Measurements from ENCODE around the gene CFAP90.

The CFAP90 gene

DNA sequence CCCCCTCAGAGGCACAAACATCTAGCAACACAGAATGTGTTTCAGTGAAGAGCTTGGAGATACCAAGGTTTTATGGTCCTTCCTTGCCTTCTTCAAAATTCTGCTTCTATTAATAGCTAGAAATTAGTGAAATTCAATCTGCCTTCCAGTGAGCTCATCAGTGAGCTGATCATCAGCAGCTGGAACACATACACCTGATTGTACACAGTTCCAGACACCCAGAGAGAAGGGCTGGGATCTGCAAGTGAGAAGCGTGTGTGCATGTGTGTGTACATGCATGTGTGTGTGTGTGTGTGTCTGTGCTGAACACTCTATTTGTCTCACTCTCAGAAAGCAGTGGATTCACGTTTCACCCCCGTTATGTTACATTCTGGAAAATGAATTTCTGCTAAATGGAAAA lies 28.5 kb downstream of the CFAP90 start:
- no peak for DNase-seq (ENCODE audit: low spot score)

DNA sequence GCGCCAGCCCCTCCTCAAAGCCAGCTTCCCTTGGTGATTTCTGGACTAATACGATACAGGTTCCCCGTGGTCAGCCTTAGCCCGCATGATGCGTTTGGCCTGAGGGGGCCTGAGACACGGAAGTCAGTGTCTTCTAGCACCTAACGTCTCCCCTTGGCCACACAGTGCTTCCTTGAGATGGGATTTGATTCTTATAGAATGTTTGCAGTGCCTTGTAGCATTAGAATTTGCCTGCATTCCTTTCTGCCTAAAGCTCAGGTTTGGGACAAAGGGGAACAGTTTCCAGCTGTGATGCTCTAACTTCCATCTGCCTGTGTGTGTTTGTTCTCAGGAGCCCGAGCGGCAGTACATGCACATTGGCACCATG lies 34.4 kb downstream of the CFAP90 start:
- no peak for DNase-seq (ENCODE audit: low spot score)

DNA sequence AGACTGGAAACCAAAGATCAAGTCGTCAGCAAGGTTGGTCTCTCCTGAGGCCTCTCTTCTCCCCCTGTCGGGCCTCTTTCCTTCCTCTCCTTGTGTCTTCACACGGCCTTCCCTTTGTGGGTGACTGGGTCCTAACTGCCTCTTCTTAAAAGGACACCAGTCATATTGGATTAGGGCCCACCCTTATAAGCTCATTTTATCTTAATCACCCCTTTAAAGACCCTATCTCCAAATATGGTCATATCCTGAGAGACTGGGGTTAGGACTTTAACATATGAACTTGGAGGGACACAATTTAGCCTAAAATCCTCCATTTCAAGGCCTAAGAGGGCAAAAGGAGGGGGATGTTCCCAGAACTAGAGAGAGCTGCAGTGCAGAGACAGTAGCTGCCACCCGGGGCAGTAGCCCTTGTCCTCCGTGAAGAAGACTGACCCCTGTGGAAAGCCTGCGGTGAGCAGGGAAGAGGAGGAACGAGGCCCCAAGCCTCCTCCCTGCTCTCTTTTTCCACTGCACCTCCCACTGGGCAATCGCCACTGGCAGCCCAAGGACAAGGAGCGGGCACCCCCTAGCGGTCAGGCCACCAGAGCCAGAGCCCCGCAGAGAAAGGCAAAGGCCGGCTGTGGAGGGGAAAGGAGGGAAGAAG lies 34.9 kb downstream of the CFAP90 start:
- DNase-seq (ENCODE audit: low spot score): peak; percentile 66

DNA sequence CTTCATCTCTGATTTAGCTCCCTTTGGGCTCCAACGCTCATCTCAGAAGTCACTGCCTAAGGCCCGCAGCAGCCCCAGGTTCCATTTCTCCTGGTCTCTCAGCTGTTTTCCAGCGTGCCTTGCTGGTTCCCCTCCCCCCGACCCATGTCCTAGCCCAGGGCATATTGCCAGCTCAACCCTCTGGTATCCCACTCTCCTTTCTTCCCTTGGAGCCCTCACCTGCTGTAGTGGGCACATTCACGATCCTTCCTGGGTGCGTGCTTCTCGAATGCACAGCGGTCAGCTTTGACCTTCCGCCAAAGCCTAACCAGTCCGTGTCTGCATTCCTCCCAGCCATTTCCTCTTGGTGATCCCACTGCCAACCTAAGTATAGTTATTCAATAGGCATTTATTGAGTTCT lies 36.1 kb downstream of the CFAP90 start:
- no peak for DNase-seq (ENCODE audit: low spot score)

DNA sequence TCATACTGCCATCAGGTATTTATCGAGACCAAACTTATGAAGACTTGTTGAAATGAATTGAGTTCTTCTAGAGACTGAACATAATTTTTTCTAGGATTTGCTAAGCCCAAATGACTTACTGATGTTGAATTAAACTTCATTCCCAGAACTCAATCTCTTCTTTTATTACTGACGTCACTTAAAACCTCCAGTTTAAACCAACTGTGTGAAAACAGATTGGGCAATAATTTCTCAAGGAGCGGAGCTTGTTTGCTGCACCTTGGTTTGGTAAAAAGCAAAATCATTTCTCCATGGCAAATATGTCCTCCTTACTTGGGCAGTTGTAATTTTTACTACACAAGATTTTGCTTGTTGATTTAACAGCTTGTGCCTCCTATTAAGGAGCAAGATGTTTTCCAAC lies 37.4 kb downstream of the CFAP90 start:
- no peak for DNase-seq (ENCODE audit: low spot score)

DNA sequence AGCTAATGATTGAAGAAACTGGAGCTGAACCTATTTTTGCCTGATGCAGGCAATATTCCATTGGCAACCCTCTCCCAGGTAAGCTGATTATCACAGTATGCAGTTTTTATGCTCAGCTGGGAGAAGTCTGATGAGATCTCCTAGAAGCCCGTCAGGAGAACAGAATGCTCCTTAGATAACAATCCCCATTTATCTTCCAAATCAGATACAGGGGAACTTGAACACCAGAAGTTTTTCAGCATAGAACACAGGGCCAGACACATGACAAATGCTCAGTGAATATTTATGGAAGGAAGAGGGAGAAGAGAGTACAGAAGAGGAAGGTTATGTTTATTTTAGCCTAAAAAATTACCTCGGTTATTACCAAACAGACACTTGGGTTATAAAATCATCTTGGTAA lies 37.9 kb downstream of the CFAP90 start:
- no peak for DNase-seq (ENCODE audit: low spot score)

DNA sequence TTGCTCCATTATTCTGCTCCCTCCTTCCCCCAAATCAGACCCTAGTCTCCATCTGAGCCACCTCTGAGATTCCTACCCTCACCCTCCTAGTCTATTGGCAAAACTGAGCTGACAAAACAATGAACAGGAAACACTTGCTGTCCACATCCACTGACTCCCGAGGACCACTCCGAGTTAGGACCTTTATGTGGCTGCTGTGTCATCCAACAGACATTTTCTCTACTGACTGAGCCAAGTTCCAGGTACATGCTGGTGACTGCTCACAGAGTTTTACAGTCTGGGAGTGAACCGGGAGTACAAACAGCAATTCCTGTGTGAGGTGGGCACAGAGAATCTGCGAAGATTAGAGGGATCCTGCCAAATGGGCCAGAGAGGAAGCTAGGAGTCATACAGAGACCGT lies 39.2 kb downstream of the CFAP90 start:
- no peak for DNase-seq (ENCODE audit: low spot score)

DNA sequence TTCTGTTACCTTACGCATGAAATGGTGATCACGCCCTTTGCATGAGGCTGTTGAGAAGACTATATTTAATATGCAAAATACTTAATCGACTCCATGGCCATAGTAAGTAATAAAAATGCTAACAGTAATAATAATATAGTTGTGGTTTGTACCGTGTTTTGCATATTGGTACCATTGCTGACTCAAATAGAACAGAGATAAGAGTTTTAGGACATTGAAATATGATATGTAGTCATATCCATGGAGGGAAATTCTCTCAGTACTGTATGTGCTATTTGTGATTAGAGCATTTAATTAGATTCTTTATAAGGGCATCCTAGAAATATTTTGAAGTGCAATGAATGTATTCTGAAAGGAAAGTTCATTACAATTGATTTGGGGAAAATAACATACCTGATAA lies 41.9 kb downstream of the CFAP90 start:
- DNase-seq (ENCODE audit: low spot score): no peak

DNA sequence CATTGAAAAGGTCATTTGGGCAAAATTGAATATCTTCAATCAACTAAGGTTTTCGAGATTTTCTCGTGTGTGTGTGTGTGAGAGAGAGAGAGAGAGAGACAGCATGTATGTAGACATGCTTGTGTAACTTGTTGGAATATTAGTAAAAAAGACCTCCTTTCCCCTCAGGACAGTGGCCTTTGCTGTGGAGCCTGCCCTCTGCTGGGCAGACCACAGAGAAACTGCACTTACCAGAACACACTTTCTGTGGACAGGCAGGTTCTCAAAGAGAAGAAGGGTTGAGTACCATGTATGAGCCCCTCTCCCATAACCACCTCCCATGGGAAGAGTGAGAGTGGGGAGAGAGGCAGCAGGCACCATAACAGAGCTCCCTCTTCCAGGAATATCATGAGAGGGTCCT lies 45.6 kb downstream of the CFAP90 start:
- peak; percentile 4 for DNase-seq (ENCODE audit: low spot score)

DNA sequence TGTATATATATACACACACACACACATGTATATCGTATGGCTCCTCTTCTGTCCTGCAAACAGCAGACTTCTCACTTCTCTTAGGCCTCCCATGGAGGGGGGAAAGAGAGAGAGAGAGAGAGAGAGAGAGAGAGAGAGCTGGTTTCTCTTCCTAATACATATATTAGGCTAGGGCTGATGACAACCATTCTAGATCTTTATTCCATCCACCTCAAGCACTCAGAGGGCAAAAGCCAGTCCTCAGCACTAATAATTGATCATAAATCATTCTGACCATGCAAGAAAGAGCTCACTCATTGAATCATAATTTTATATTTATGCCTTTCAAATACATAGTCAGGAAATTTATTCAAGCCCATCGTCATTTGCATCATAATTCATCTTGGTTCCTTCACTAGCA lies 47.0 kb downstream of the CFAP90 start:
- DNase-seq (ENCODE audit: low spot score): no peak

DNA sequence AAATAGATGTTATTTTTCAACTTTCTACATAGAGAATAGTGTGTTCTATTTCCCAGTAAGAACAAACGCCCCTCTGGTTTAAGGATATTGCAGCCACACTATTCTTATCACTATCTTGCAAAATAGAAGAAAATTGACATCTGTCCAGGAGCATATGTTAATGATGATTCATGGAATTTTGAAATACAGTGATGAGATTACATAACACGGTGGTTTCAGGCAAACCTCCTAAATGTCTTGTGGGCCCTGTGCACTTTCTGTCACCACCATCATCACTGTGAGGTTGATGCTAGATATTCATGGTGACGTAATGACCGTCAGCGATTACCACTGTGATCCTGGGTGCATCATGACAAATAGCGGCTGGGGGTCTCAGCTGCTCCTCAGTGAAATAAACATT lies 48.1 kb downstream of the CFAP90 start:
- no peak for DNase-seq (ENCODE audit: low spot score)

DNA sequence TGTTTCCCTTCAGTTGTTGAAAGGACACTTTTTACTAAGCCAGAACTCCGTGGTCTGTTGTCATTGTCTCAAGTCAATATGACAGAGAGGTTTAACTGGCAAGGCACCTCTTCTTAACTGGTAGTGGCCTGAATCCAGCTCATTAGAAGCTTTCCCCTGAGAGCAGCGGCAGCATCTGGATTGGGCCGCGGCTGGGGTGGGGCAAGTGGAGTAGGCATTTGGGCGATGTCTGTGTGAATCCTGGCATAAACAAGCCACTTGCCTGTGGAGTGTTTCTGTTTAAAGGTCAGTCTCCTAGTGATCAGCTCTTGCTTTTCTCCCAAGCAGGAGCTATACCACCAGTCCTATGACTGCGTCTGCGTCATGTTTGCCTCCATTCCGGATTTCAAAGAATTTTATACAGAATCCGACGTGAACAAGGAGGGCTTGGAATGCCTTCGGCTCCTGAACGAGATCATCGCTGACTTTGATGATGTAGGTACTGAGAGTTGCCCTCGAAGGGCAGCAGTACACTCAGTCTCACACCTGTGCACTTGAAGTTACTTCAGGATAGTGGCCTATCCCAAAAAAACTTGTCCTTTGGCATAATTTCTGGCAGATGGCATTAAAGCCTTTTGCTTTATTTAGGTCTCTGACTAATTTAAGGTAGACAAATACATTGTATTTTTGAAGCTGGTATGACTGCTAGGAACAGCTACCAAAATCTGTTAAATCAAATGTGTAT lies 48.9 kb downstream of the CFAP90 start:
- DNase-seq (ENCODE audit: low spot score): no peak

DNA sequence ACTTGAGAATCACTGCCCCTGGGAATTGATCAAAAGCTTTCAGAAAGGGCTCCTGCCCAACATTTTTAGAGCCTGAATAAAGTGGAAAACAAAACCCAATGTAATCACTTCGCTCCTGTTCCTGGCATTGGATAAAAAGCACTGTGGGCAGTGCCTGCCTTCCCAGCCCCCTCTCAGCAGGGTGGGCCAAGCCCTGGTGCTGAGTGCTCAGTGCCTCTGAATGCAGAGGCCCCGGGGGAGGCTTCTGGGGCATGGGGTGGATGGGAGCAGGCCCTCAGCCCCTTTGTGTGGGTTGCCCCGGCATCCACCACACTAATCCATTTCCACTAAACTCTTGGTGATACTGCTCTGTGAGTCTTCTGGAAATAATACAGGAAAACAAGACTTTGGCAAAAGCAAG lies 55.6 kb downstream of the CFAP90 start:
- DNase-seq (ENCODE audit: low spot score): no peak

DNA sequence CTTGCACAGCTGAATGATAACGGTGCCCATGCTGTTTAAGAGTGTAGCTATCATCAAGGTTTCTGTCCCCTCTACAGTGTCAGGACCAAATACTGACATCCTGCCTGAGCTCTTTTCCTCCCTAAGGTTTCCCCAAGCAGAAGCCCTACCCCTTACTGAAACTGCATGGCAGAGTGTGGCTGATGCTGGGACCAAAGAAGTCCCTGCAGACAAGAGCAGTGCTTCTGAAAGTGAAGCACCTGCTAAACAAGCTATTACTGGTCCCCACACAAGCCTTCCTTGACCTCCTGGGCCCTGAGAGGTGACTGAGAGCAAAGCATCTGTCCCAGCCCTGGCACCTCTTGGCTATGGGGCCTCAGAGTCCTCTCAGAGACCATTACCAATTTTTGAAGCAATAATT lies 56.1 kb downstream of the CFAP90 start:
- DNase-seq (ENCODE audit: low spot score): no peak

DNA sequence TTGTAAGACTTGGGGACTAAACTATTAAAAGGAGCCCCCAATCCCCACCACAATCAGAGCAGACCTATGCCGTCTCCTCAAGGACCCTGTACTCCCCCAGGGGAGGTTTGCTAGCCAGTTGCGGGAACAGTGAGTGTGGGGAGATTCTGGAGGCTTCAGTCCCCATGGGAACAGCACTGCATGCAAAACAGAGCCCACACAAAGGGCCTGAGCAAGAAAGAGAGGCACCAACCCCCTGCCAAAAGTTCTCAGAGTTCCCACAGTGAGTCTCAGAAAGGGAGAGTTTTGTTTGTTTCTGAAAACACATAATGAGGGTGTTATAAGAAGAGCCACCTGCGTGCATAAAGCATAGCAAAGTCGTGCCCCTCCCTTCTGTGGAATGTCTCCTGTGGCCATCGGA lies 56.6 kb downstream of the CFAP90 start:
- no peak for DNase-seq (ENCODE audit: low spot score)

DNA sequence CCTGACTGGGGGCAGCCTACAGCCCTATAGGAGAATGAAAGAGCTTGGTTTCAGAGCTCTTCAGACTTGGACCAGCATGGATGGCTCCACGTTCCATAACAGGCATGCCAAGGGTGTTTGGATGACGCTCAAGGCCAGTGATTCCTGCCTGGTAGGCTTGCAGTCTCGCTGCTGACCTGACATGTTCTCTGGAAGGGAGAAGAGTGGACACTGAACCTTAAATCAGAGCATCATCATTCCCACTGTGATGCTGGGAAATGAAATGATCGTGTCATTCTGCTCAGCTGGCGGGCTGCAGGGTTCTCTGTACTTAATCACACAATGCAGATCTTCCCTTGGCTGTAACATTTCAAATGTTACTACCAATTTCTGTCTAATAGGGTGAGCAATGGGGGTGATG lies 57.0 kb downstream of the CFAP90 start:
- no peak for DNase-seq (ENCODE audit: low spot score)

DNA sequence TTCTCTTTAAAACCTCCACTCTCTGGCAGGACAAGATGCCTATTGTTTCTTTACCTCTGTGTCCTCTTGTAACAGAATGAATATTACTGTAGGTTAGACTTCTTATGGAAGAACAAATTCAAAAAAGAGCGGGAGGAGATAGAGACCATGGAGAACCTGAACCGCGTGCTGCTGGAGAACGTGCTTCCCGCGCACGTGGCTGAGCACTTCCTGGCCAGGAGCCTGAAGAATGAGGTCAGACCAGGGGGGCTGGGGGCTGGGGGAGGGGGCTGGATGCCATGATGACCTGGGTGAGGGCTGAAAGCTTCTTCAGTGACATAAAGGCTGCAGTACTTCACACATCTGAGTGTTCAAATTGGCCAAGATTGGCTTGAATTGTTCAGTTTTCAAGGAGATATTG lies 61.4 kb downstream of the CFAP90 start:
- no peak for DNase-seq (ENCODE audit: low spot score)

DNA sequence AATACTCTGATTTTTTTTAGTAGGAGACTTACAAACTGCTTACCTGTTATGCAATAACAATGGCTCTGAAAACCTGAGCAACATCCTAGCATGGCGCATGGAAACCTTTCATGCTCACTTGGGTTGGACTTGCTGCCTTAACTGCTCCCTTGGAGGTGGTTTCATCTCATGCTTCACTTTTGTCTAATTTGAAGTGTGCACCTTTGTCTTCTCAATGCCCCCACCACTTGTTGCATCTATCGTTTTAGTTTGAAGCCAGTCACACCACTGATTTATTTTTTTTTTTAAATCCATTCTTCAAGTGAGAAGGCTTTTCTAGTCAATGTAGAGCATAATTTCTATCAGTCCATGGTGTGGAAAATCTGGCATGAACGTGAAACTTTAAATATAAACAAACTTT lies 63.2 kb downstream of the CFAP90 start:
- no peak for DNase-seq (ENCODE audit: low spot score)

DNA sequence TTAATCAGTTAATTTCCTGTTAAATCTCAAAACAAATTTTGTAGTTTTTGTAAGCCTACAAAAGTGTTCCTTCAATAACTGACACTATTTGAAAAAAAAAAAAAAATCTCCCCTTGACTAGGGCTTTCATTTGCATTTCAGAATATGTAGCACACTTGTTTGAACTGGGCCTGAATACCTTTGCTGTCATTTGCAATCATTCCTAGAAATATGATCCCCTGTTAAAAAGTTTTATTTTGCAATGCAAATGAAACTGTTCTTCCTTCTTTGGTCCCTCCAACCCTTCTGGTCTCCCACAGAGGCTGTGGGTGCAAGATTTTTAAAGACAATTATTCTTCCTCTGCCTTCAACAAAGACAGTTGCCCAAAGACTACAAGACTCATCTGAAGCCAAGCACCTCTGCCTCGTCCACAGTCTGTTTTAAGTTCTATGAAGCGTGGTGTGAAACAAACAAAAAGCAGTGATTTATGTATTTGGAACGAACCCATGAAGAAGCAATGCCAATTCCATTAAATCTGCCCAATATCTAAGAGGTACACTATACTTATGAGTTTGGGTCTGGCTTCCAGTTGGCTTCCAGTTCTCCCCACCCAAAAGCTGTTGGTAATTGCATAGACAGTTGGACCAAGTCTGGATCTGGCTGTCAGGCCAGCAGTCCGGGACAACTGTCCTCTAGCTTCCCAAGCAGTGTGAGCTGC lies 66.1 kb downstream of the CFAP90 start:
- no peak for DNase-seq (ENCODE audit: low spot score)

DNA sequence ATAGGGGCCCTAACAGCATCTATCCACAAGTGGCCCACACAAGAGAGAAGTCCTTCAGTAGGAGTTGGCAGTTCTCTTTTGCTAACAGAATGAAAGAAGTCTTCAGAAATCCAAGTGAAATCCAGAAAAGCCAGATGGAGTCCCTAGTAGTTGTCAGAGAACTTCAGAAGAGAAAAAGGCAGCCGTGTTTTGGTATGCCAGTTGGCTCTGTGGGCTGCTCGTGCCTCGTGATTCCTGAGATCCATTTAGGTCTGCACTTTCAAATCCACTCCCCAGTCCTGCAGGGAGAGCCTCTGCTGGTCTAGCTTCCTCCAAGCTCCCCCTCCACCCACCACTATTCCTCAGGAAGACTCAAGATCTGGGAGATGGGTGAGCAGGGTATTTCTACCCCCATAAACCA lies 69.0 kb downstream of the CFAP90 start:
- DNase-seq (ENCODE audit: low spot score): no peak
